Karpas-422 (cell line): Measurements from ENCODE around the gene AFF1. TPM values are rescaled to one million over a fixed set of nuclear protein-coding genes. Genes with fewer than 3 reads are reported as not detected.
A peak's percentile ranks its signal among the peaks of the same experiment; 100 is the strongest.
"Not testable (repeated sequence)": the region's sequence is repeated elsewhere in the genome, so short reads cannot be mapped to it uniquely, and the experiment has no call there.

Experiments used
- DNase-seq: peaks from one replicate; pipeline ENCODE4 v3.0.0-alpha.2; 2015
- H2AFZ ChIP-seq: fragments of 200-600 bp; sonication (generic); 2 replicates; pipeline ENCODE4 v1.6.1; 2014; ENCODE audit warnings: antibody characterized with exemption, low read length, mixed read lengths
- H3K27ac ChIP-seq: fragments of 200-600 bp; sonication (generic); 2 replicates; pipeline ENCODE4 v1.5.1; 2014; ENCODE audit warnings: mild to moderate bottlenecking, low read length, moderate library complexity
- H3K27me3 ChIP-seq: fragments of 200-600 bp; sonication (generic); 2 replicates; pipeline ENCODE4 v1.6.1; 2014; ENCODE audit warnings: low read length, mixed read lengths
- H3K36me3 ChIP-seq: fragments of 200-600 bp; sonication (generic); 2 replicates; pipeline ENCODE4 v1.6.1; 2014; ENCODE audit warnings: low read length, mixed read lengths; ENCODE audit not compliant: insufficient read depth
- H3K4me1 ChIP-seq: fragments of 200-600 bp; sonication (generic); 2 replicates; pipeline ENCODE4 v1.6.1; 2014; ENCODE audit warnings: mild to moderate bottlenecking, low read length, mixed read lengths
- H3K4me2 ChIP-seq: fragments of 200-600 bp; sonication (generic); 2 replicates; pipeline ENCODE4 v1.6.1; 2014; ENCODE audit warnings: low read length, low read depth, mild to moderate bottlenecking; ENCODE audit not compliant: poor library complexity, severe bottlenecking
- H3K4me3 ChIP-seq: fragments of 200-600 bp; sonication (generic); 2 replicates; pipeline ENCODE4 v1.5.1; 2014; ENCODE audit warnings: mild to moderate bottlenecking, antibody characterized with exemption, low read length, mixed read lengths
- H3K79me2 ChIP-seq: fragments of 200-600 bp; sonication (generic); 2 replicates; pipeline ENCODE4 v1.6.1; 2014; ENCODE audit warnings: mild to moderate bottlenecking, low read length, mixed read lengths
- H3K9ac ChIP-seq: fragments of 200-600 bp; sonication (generic); 2 replicates; pipeline ENCODE4 v1.6.0; 2014; ENCODE audit warnings: low read length
- H3K9me2 ChIP-seq: fragments of 200-600 bp; sonication (generic), shearing (Covaris generic); replicated peaks from 2 replicates; pipeline ENCODE4 v1.6.0; 2014; ENCODE audit warnings: mild to moderate bottlenecking, low read length, moderate library complexity; ENCODE audit not compliant: insufficient read depth
- H3K9me3 ChIP-seq: fragments of 300-700, 200-600 bp; sonication (generic); 2 replicates; pipeline ENCODE4 v1.6.1; 2014; ENCODE audit warnings: low read length, mixed read lengths
- H4K20me1 ChIP-seq: fragments of 200-600 bp; sonication (generic); 2 replicates; pipeline ENCODE4 v1.6.1; 2014; ENCODE audit warnings: mild to moderate bottlenecking, antibody characterized with exemption, low read length, low read depth; ENCODE audit not compliant: insufficient read depth
- total RNA-seq: library from RNA; depleted of rRNA; stranded (reverse); fragments of >200 nt; shearing (Covaris generic); gene quantifications from 2 replicates; pipeline ENCODE4 v1.2.3, GENCODE V29; 2014; ENCODE audit warnings: low replicate concordance

AFF1 gene
- total RNA-seq, 1 experiment from 2014 or later = 6.6 TPM

- Histone ChIP-seq H3K36me3 (no peaks in the 10 kb centered on the region), H3K9me2 (no peaks in the 10 kb centered on the region), H3K9me3 (no peaks in the 10 kb centered on the region), H3K9ac (no peak overlapping the region), H4K20me1 (no peaks in the 10 kb centered on the region), H3K27ac (no peak overlapping the region), H3K27me3 (peaks cover 2% of the 10 kb centered on the region; the same call in 1 of the 2 replicates), H2AFZ (no peak overlapping the region), H3K4me1 (peaks cover 25% of the 10 kb centered on the region), H3K4me3 (no peak overlapping the region), H3K4me2 (no peak overlapping the region), H3K79me2 (no peaks in the 10 kb centered on the region)
- DNase-seq = no peak
Measured at GRCh38 chr4:86975927-86976326, 41.1 kb downstream of the AFF1 start.

- H4K20me1 ChIP-seq = no peaks in the 10 kb centered on the region
- no peak overlapping the region for H3K27ac ChIP-seq
- no peaks in the 10 kb centered on the region for H3K79me2 ChIP-seq
- H2AFZ ChIP-seq = no peak overlapping the region
- H3K9me3 ChIP-seq = no peaks in the 10 kb centered on the region
- no peak for DNase-seq
- H3K9ac ChIP-seq = no peak overlapping the region
- peaks cover 2% of the 10 kb centered on the region; the same call in 1 of the 2 replicates for H3K27me3 ChIP-seq
- no peak overlapping the region for H3K4me2 ChIP-seq
- peaks cover 34% of the 10 kb centered on the region for H3K4me1 ChIP-seq
- no peaks in the 10 kb centered on the region for H3K9me2 ChIP-seq
- no peaks in the 10 kb centered on the region for H3K36me3 ChIP-seq
- H3K4me3 ChIP-seq = no peak overlapping the region
Measured at GRCh38 chr4:86976801-86977485, 42.1 kb downstream of the AFF1 start.

- no peak overlapping the region for H3K27ac ChIP-seq
- DNase-seq = no peak
- peaks cover 2% of the 10 kb centered on the region; the same call in 1 of the 2 replicates for H3K27me3 ChIP-seq
- no peak overlapping the region for H2AFZ ChIP-seq
- H4K20me1 ChIP-seq = no peaks in the 10 kb centered on the region
- H3K36me3 ChIP-seq = no peaks in the 10 kb centered on the region
- peaks cover 36% of the 10 kb centered on the region for H3K4me1 ChIP-seq
- H3K79me2 ChIP-seq = no peaks in the 10 kb centered on the region
- no peak overlapping the region for H3K4me3 ChIP-seq
- no peaks in the 10 kb centered on the region for H3K9me2 ChIP-seq
- no peaks in the 10 kb centered on the region for H3K9me3 ChIP-seq
- H3K4me2 ChIP-seq = no peak overlapping the region
- no peak overlapping the region for H3K9ac ChIP-seq
Measured at GRCh38 chr4:86977621-86978184, 42.9 kb downstream of the AFF1 start.

- DNase-seq = no peak
- H3K36me3 ChIP-seq = no peaks in the 10 kb centered on the region
- H3K4me3 ChIP-seq = no peak overlapping the region
- H3K9me2 ChIP-seq = no peaks in the 10 kb centered on the region
- H3K79me2 ChIP-seq = no peaks in the 10 kb centered on the region
- H3K27ac ChIP-seq = no peak overlapping the region
- H3K27me3 ChIP-seq = 0 out of 2 replicates have a peak, but pooled peaks cover 1% of the 10 kb centered on the region
- H4K20me1 ChIP-seq = no peaks in the 10 kb centered on the region
- H2AFZ ChIP-seq = no peak overlapping the region
- H3K9me3 ChIP-seq = no peaks in the 10 kb centered on the region
- peaks cover 36% of the 10 kb centered on the region for H3K4me1 ChIP-seq
- H3K4me2 ChIP-seq = no peak overlapping the region
- H3K9ac ChIP-seq = no peak overlapping the region
Measured at GRCh38 chr4:86978709-86979108, 43.9 kb downstream of the AFF1 start.

- no peak overlapping the region for H2AFZ ChIP-seq
- DNase-seq = no peak
- peaks cover 36% of the 10 kb centered on the region for H3K4me1 ChIP-seq
- H3K9me2 ChIP-seq = no peaks in the 10 kb centered on the region
- H4K20me1 ChIP-seq = no peaks in the 10 kb centered on the region
- H3K9ac ChIP-seq = no peak overlapping the region
- H3K79me2 ChIP-seq = no peaks in the 10 kb centered on the region
- no peak overlapping the region for H3K27ac ChIP-seq
- no peaks in the 10 kb centered on the region for H3K36me3 ChIP-seq
- H3K9me3 ChIP-seq = no peaks in the 10 kb centered on the region
- H3K4me3 ChIP-seq = no peak overlapping the region
- H3K27me3 ChIP-seq = no peaks in the 10 kb centered on the region
- peak overlapping the region; percentile 60 for H3K4me2 ChIP-seq
Measured at GRCh38 chr4:86980230-86980629, 45.4 kb downstream of the AFF1 start.

GRCh38 chr4:86981789-86982188 lies 47.0 kb downstream of the AFF1 start:
- Histone ChIP-seq H3K79me2 (no peaks in the 10 kb centered on the region), H3K27ac (no peak overlapping the region), H3K9ac (no peak overlapping the region), H3K9me3 (no peaks in the 10 kb centered on the region), H4K20me1 (no peaks in the 10 kb centered on the region), H3K4me3 (no peak overlapping the region), H3K9me2 (no peaks in the 10 kb centered on the region), H3K4me1 (peaks cover 36% of the 10 kb centered on the region), H3K4me2 (peak overlapping the region; percentile 18), H3K36me3 (no peaks in the 10 kb centered on the region), H3K27me3 (no peaks in the 10 kb centered on the region), H2AFZ (no peak overlapping the region)
- DNase-seq = no peak

- not testable (repeated sequence) for DNase-seq, H3K79me2 ChIP-seq, H2AFZ ChIP-seq, H3K9me3 ChIP-seq, H3K27me3 ChIP-seq, H3K9ac ChIP-seq, H3K36me3 ChIP-seq, H3K4me2 ChIP-seq, H3K9me2 ChIP-seq, H4K20me1 ChIP-seq, H3K4me3 ChIP-seq, H3K27ac ChIP-seq
- peaks cover 15% of the 10 kb centered on the region for H3K4me1 ChIP-seq
Measured at GRCh38 chr4:86985852-86986251, 51.0 kb downstream of the AFF1 start.

GRCh38 chr4:86989658-86990057 lies 54.8 kb downstream of the AFF1 start:
- H3K9me3 ChIP-seq, H3K4me2 ChIP-seq, H4K20me1 ChIP-seq: not testable (repeated sequence)

More at GRCh38 chr4:86989658-86990057, 54.8 kb downstream of the AFF1 start:
- H3K9ac ChIP-seq, H3K79me2 ChIP-seq, H3K9me2 ChIP-seq, H3K4me3 ChIP-seq, DNase-seq, H2AFZ ChIP-seq, H3K36me3 ChIP-seq, H3K4me1 ChIP-seq, H3K27ac ChIP-seq, H3K27me3 ChIP-seq: not testable (repeated sequence)
